Measurements from ENCODE around the gene PIGQ. TPM values are rescaled to one million over a fixed set of nuclear protein-coding genes. Genes with fewer than 3 reads are reported as not detected.

PIGQ gene
- total and polyA plus RNA-seq, 2 of the 4 experiments (the other 2 are of a cell fraction), result 5.9 to 36.8 TPM

- H2AK5ac ChIP-seq (ENCODE audit: low read depth, low read length), result no peak overlapping the region
- H3K9me3 ChIP-seq (ENCODE audit: control insufficient read depth, insufficient read depth, low read length), result no peaks in the 10 kb centered on the region
- no peak overlapping the region for H4K91ac ChIP-seq (ENCODE audit: insufficient read depth, low read depth, low read length)
- peaks cover 1 to 16% of the 10 kb centered on the region in 2 experiments; a peak in 2 of 4 replicates for H3K79me1 ChIP-seq (ENCODE audit: low read depth in 1 of 2, low read length in 2 of 2)
- H3K36me3 ChIP-seq (ENCODE audit: control insufficient read depth, insufficient read depth, low read length), result peaks cover 7% of the 10 kb centered on the region; the same call in 1 of the 2 replicates
- ChIA-PET CTCF (no interaction called here), POLR2A (ENCODE audit: unreplicated experiment) (no interaction called here)
- H3K27me3 ChIP-seq (ENCODE audit: control insufficient read depth, insufficient read depth, low read length), result no peaks in the 10 kb centered on the region
- H2BK5ac ChIP-seq (ENCODE audit: low read depth, low read length, poor library complexity, severe bottlenecking), result no peak overlapping the region
- BruUV-seq (replicated peaks), result no TSS peak
- no peaks in the 10 kb centered on the region for H4K20me1 ChIP-seq (ENCODE audit: insufficient read depth, low read length)
- H2BK20ac ChIP-seq (ENCODE audit: low read depth, low read length), result no peak overlapping the region
- WGBS, 2 experiments (ENCODE audit: extremely low coverage in 2 of 2, insufficient read length in 1 of 2), result 90% methylated on average over 4 of the region's 21 CpGs; no CpG with 5 or more reads in 1 of the 2 experiments
- no peak overlapping the region for H2AK9ac ChIP-seq (replicated peaks; ENCODE audit: low read depth, low read length, poor library complexity)
- no peak overlapping the region for H3K27ac ChIP-seq (ENCODE audit: insufficient read depth, low read length)
- no peak overlapping the region for H3K4me2 ChIP-seq (ENCODE audit: low read depth, low read length)
- H3K23ac ChIP-seq (ENCODE audit: low read depth, low read length), result no peak overlapping the region
- H3K14ac ChIP-seq (replicated peaks; ENCODE audit: low read depth, low read length), result no peak overlapping the region
- H3K4me3 ChIP-seq (ENCODE audit: insufficient read depth, low read depth, low read length), result no peak overlapping the region
- no peak overlapping the region for H2BK15ac ChIP-seq (ENCODE audit: low read depth, low read length)
- DNase-seq (no peak), ATAC-seq (ENCODE audit: low read depth) (no peak)
- intact Hi-C loops (cut with micrococcal nuclease), result no loop called here
- dilution Hi-C loops (cut with HindIII; ENCODE audit: low sequenced_read_pairs, unreplicated experiment), result no loop called here
- H4K5ac ChIP-seq (ENCODE audit: low read depth, low read length), result no peak overlapping the region
- H2AFZ ChIP-seq (replicated peaks; ENCODE audit: low read length, poor library complexity), result no peak overlapping the region
- in situ Hi-C loops (cut with MboI; ENCODE audit: low sequenced_read_pairs), result no loop called here
- H4K8ac ChIP-seq (ENCODE audit: low read depth in 2 of 2, low read length in 2 of 2), result no peak overlapping the region
- H3K9me1 ChIP-seq (ENCODE audit: insufficient read depth, low read length), result peaks cover 9% of the 10 kb centered on the region; the same call in 1 of the 2 replicates
- no peak overlapping the region for H3K56ac ChIP-seq (ENCODE audit: extremely low read depth, insufficient read depth, low read length)
- H3K4ac ChIP-seq (ENCODE audit: low read depth, low read length), result no peak overlapping the region
- no peak overlapping the region for H2BK120ac ChIP-seq (ENCODE audit: low read depth, low read length)
- H3K9ac ChIP-seq (ENCODE audit: low read depth, low read length), result no peak overlapping the region
- H3K18ac ChIP-seq (ENCODE audit: low read depth, low read length), result no peak overlapping the region
- peaks cover 7% of the 10 kb centered on the region for H3K4me1 ChIP-seq (ENCODE audit: control insufficient read depth, insufficient read depth, low read length)
- no peak for TF ChIP-seq RAD21 (IDR thresholded peaks at IDR 0.05; ENCODE audit: low read length)
- no peak for TF ChIP-seq MAZ (IDR thresholded peaks at IDR 0.05; ENCODE audit: borderline replicate concordance, low read depth, low read length)
- no peak for TF ChIP-seq ELK1 (IDR thresholded peaks at IDR 0.05; ENCODE audit: borderline replicate concordance, low read depth, low read length)
- TF ChIP-seq MXI1 (IDR thresholded peaks at IDR 0.05; ENCODE audit: borderline replicate concordance, low read depth, low read length), result no peak
- no peak for TF ChIP-seq USF2 (IDR thresholded peaks at IDR 0.05; ENCODE audit: low read depth, low read length)
- no peak for TF ChIP-seq RCOR1 (IDR thresholded peaks at IDR 0.05; ENCODE audit: insufficient replicate concordance, low read length)
- TF ChIP-seq CEBPB (IDR thresholded peaks at IDR 0.05; ENCODE audit: low read depth, low read length), result no peak
- TF ChIP-seq SMC3 (IDR thresholded peaks at IDR 0.05; ENCODE audit: low read depth, low read length), result no peak
- no peak for TF ChIP-seq FOS (IDR thresholded peaks at IDR 0.05; ENCODE audit: low read depth, low read length)
- TF ChIP-seq CHD1 (IDR thresholded peaks at IDR 0.05; ENCODE audit: low read depth, low read length), result no peak
- no peak for TF ChIP-seq BHLHE40 (IDR thresholded peaks at IDR 0.05; ENCODE audit: low read depth, low read length)
- no peak for TF ChIP-seq MAFK (IDR thresholded peaks at IDR 0.05; ENCODE audit: low read depth, low read length)
- TF ChIP-seq RFX5 (IDR thresholded peaks at IDR 0.05; ENCODE audit: low read depth, low read length), result no peak
- TF ChIP-seq CTCF (conservative IDR thresholded peaks at IDR 0.05; ENCODE audit: low read depth, low read length), result no peak
- TF ChIP-seq POLR2A (IDR thresholded peaks at IDR 0.05; ENCODE audit: low read depth, low read length), result no peak
- TF ChIP-seq NFE2L2 (IDR thresholded peaks at IDR 0.05; ENCODE audit: low read depth, low read length), result no peak
Measured at GRCh38 chr16:582614-583331, 13.0 kb downstream of the PIGQ start.

All from IMR-90 (cell line).